ENCODE data around the gene GPR173.

The GPR173 gene

DNA sequence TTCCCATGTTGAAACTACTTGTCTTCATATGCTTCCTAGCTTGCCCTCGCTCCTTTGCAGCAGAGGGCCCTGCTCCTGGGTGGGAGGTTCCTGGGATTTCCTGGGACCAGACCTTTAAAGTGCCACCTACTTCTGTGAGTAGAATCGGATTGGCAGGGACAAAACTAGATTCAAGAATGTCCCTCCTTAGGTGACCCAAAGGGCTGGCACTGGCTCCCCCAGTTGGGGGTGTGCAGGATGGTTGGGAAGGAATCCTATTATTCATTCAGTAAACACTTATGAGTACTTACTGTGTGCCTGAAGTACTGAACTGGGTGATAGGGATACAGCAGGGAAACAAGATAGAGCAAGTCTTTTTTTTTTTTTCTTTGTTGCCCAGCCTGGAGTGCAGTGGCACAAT, 42.8 kb downstream of the GPR173 start:
- no peak for DNase-seq

- DNase-seq, result no peak
These were observed 44.6 kb downstream of the GPR173 start for GRCh38 chrX:53093177-53093655.

DNA sequence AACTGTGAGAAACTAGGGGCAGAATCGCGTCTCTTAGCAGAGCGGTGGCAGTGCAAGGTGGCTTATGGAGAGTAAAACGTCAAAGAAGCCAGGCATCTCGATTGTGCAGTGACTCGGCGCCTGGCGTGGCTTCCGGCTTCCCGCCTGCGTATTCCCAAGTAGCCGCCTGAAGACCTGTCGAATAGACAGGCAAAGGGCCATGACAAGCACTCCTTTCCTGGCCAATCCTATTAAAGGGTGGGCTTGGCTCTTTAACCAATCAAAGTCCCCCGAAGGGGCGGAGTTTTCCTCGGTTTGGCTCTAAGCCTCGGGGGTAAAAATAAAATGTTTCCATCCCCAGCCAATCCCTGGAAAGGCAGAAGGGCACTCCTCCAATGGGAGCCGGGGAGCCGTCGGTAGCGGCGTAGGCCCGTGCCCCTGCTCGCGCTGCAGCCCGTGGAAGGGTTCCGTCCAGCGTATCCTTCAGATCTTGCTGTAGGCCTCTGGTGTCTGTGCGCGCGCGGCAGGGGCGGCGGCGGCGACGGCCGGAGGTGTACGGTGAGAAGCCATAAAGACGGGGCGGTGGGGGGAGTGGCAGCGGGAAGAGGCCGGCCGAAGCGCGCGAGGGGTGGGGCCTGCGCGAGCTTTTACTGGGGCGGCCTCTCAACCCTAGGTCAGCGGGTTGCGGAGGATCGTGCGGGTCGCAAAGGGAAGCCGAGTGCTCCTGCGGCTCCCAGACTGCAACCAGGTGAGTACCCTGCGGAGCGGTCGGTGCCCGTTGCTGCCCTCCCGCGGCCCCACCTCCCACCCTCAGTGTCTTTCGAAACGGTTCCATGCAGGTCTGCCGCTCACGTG, 45.4 kb downstream of the GPR173 start, which contains the start of gene KANTR:
KANTR (plus strand) TSS at position 395 of the 834 bp plus-strand sequence. CDS start 30,131 bp downstream, outside the sequence.
- peak; percentile 83 for DNase-seq

DNA sequence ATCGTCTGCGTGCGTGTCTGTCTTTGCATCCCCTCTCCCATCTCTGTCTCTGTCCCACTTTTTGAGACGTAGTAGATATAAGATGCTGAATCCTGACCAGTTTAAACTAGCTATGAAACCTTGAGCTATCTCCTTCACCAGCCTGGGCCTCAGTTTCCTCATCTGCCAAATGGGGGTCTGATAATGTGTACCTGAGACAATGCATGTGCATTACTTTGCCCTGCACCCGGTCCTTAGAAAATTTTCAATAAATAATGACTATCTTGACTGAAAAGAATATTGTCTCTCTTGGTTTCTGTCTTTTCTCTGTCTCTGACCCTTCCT, 46.0 kb downstream of the GPR173 start:
- DNase-seq, result no peak

DNA sequence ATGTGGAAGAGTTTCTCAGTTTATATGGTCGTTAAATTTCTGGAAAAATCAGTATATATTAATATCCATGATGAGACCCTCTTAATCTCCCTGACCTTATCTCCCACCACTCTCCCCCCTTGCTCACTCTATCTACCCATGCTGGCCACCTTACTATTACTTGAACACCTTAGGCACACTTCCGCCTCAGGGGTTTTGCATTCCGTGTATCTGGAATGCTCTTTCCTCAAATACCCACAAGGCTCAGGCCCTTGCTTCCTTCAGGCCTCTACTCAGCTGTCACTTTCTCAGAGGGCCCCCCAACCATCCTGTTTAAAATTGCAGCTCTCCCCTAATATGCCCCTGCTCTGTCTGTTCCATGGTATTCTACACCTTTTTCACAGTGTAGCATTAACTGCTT, 47.2 kb downstream of the GPR173 start:
- DNase-seq, result no peak

GRCh38 chrX:53114864-53115549, 66.4 kb downstream of the GPR173 start:
- no peak for DNase-seq

- DNase-seq, result no peak
These were observed 66.9 kb downstream of the GPR173 start for GRCh38 chrX:53115550-53115874.

GRCh38 chrX:53116101-53116500, 67.5 kb downstream of the GPR173 start:
- DNase-seq, result no peak

- no peak for DNase-seq
These were observed 73.4 kb downstream of the GPR173 start for GRCh38 chrX:53122013-53122412.

DNA sequence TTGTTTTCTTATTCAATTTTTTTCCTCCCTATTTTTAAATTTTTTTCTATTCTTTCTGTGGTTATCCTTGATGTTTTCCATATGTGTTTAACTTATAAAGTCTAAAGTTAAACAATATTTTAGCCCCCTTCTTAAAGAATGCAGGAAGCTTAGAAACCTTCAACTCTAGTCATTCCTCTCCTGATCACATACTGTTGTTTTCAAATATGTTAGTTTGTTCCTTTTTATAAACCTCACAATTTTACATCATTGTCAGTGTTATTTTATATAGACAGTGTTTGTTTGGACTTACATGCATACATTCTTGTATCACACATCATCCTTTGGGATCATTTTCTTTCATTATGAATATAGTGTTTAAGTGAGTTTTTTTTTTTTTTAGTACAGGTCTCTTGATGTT, 76.9 kb downstream of the GPR173 start:
- no peak for DNase-seq

GRCh38 chrX:53126377-53126776, 77.8 kb downstream of the GPR173 start:
- no peak for DNase-seq

DNA sequence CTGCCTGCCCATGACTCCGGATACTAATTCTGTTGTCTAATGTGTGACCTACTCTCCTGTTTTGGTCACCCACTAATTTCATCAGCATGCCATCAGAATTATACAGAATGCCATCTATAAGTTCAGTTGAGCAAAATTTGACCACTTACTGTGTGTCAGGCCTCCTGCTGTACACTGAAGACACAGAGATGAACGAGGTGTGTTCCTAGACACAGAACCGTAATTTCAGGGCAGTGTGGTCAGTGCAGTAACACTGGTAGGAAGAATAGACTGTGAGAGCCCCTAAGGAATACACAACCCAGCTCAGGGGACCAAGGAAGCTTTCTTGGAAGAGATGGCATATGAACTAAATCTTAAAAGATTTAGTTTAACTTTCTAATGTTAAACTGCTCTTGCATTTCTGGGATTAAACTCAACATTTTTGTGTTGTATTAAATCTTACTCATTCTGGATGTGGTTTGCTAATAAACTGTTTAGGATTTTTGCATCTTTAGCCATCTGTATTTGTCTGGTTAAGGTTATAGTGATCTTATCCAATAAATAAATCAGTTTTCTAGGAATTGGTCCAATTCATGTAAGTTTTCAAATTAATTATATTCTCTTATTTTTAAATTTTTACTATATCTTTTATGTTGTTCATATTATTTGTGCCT, 79.6 kb downstream of the GPR173 start:
- no peak for DNase-seq

Measured in NCI-H1417 treated with DMSO at 0.1 percent for 48 hours (cell line).